ENCODE measurements around the gene BMP8A.

DNA sequence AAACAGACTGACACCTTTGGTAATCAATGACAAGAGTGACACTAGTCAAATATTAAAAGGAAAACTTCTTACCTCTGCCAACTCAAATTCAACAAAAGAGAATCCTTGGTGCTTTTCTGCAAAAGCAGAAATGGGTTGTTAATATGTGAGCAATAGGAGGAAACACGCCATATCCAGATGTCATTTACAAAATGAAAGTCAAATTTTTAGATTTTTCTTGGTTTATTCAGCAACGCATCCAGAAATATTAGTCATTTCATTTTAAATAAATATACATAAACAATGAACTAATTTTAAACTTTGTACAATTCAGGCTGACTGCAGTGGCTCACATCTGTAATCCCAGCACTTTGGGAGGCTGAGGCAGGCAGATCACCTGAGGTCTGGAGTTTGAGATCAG, 62.8 kb downstream of the BMP8A start:
- TF ChIP-seq, protein P1, sequence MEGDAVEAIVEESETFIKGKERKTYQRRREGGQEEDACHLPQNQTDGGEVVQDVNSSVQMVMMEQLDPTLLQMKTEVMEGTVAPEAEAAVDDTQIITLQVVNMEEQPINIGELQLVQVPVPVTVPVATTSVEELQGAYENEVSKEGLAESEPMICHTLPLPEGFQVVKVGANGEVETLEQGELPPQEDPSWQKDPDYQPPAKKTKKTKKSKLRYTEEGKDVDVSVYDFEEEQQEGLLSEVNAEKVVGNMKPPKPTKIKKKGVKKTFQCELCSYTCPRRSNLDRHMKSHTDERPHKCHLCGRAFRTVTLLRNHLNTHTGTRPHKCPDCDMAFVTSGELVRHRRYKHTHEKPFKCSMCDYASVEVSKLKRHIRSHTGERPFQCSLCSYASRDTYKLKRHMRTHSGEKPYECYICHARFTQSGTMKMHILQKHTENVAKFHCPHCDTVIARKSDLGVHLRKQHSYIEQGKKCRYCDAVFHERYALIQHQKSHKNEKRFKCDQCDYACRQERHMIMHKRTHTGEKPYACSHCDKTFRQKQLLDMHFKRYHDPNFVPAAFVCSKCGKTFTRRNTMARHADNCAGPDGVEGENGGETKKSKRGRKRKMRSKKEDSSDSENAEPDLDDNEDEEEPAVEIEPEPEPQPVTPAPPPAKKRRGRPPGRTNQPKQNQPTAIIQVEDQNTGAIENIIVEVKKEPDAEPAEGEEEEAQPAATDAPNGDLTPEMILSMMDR (IDR thresholded peaks at IDR 0.05) = no peak
- TF ChIP-seq POLR2AphosphoS5 (IDR thresholded peaks at IDR 0.05) = no peak
- TF ChIP-seq POLR2A (IDR thresholded peaks at IDR 0.05) = no peak

All from gastroesophageal sphincter (tissue), 3 donors.